HG02884 (cell line): ENCODE data around the gene OR9Q1.

Source experiments
- ATAC-seq: cut with Tn5 transposase; IDR thresholded peaks from one replicate; pipeline ENCODE4 v1.9.1; 2021; ENCODE audit warnings: mild to moderate bottlenecking, moderate library complexity; ENCODE audit not compliant: unreplicated experiment

Gene OR9Q1

GRCh38 chr11:58222721-58223120, 199.0 kb downstream of the OR9Q1 start:
- ATAC-seq, result no peak

- no peak for ATAC-seq
Measured at GRCh38 chr11:58227956-58228615, 204.4 kb downstream of the OR9Q1 start.
